Activated CD4-positive, CD25-positive, alpha-beta regulatory T cell treated with anti-CD3 and anti-CD28 coated beads, Interleukin-2, amount 50 U/mL, for 72 hours (primary cell): ENCODE measurements around the gene COX5A.

Experiments used
- DNase-seq: peaks from one replicate; pipeline ENCODE4 v3.0.0; 2021

COX5A gene

DNA sequence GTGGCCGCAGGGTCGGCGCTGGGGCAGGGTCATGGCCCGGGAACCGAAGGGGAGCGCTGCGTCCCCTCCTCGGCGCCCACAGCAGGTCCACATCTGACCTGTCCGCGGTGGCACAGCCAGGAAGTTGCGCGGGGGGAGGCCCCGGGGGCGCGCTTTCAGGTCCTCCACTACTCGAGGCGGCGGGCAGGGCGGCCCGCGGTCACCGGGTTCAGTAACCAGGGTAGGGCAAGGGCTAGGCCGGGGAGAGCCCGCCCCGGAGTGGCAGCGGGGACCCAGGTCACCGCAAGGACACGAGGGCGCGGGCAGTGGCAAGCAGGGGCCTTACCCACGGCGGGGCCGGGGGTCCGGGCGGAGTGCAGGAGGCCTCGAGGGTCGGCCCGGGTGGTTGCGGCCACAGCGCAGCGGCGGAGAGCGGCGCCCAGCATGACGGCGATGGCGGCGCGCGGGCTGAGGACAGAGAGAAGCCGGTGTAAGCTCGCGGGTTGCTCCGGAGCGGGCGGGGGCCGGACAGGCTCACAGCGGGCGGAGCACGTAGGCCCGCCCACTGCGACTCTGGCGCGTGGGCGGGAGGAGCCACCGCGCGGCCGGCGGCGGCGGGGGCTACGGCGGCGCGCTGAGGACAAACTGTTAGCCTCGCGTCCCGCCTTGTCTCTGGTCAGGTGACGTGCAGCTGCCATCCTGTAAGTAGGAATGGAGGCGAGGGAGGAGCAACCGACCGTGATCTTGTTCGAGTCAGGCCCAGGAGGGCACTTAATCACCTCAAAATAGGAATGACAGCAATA is at the start of gene COX5A:
Gene COX5A (minus strand): TSS at position 484 of the 782 bp plus-strand sequence. CDS start 59 bp downstream, at position 425.
- DNase-seq: peak; percentile 92

DNA sequence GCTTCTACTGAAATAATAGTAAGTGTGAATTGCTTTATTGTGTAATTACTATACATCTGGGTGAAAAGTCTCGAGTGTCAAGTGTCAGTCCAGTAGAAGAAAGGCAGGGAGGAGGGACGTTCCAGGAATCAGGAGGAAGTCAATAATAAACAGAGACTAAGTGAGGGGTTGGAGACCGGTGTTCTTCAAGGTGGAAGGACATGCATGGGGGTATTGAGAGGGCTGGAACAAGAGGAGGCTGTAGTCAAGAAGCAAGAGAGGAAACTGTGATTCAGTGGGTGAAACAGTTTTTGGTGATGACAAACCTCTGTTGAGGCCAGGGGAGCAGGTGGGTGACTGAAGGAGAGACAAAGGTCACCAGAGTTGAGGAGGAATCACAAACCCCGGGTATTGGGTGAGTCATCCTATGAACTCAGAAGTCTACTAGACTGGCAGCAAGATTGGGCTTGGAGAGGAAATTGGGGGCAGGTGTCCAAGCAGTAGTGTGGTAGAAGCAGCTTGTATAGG is 45.9 kb upstream of the COX5A start:
- DNase-seq: no peak

GRCh38 chr15:74982183-74982582 is 44.3 kb upstream of the COX5A start:
- no peak for DNase-seq

- DNase-seq: no peak
Measured at GRCh38 chr15:74978503-74978902, 40.6 kb upstream of the COX5A start.

- no peak for DNase-seq
Measured at GRCh38 chr15:74978077-74978476, 40.2 kb upstream of the COX5A start.

- DNase-seq: no peak
Measured at GRCh38 chr15:74977599-74977998, 39.7 kb upstream of the COX5A start.

DNA sequence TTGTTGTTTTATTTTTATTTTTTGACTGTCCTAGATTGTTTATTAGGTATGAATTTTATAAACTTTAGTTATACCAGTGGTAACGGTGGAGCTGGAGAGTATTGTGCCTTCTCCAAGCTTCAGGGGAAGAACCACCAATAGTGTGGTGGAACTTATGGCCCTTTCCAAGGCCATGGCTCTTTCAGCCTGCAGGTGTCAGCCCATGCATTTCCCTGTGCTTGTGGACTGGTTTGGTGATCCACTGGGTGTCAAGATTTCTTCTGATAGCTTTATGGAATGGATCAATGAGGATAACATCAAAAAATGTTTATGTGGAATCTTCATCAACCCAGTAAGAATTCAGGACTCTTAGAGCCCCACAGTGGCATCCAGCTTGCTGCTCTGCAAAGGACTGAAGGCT is 38.3 kb upstream of the COX5A start:
- no peak for DNase-seq

- no peak for DNase-seq
Measured at GRCh38 chr15:74967670-74968069, 29.8 kb upstream of the COX5A start.

DNA sequence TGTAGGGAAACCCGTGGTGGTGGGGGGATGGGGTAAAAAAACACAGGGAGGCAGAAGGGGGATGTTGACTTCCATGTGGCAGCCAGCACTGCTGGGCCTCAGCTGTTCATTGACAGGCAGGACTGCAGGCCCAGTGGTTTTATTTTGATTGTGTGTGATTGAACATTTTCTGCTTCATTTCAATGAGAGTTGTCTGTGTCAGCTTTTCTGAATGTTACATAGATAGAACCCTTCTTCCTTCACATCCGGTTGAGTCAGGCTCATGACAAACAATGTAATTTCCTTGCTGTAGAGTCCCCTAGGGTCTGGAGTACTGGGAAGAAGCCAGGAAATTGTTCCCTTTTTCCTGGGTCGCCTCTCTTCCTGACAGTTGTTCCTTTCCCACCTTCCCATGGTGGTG is 26.9 kb upstream of the COX5A start:
- no peak for DNase-seq

DNA sequence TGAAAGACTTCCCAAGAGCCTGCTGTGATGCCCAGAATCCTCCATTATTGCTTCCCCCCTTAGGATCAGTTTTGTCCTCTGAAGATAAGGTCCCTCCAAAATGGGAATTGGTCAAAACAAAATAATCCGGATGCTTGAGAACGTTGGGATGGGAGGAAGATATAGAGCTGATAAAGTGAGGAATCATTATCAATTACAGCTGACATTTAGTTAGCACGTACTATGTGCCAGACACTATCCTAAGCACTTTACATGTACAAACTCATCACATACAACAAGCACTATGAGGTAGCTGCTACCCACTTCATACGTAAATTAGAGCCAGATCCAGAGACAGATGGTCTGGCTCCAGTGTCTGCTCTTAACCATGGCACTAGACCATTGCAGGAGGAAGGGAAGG is 25.3 kb upstream of the COX5A start:
- DNase-seq: no peak

DNA sequence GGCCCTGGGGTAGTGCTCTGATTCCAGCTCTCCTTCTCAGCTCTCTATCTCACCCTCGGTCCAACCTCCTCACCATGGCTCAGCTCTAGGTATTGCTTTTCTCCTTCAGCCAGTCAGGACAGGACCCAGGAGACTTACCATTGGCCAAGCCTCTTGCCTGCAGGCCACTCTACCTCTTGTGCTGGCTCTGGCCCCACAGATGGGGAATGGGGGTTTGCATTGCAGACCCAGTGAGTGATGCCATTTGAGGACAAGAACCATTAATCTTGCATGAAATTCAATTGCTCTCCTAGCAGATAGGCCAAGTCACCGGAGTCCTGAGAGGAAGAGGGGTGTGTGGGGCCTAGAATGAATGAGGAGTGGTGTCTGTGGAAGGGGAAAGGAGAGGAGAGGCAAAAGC is 24.8 kb upstream of the COX5A start:
- no peak for DNase-seq

- no peak for DNase-seq
Measured at GRCh38 chr15:74962219-74962618, 24.3 kb upstream of the COX5A start.

GRCh38 chr15:74961616-74962015 is 23.7 kb upstream of the COX5A start:
- no peak for DNase-seq

DNA sequence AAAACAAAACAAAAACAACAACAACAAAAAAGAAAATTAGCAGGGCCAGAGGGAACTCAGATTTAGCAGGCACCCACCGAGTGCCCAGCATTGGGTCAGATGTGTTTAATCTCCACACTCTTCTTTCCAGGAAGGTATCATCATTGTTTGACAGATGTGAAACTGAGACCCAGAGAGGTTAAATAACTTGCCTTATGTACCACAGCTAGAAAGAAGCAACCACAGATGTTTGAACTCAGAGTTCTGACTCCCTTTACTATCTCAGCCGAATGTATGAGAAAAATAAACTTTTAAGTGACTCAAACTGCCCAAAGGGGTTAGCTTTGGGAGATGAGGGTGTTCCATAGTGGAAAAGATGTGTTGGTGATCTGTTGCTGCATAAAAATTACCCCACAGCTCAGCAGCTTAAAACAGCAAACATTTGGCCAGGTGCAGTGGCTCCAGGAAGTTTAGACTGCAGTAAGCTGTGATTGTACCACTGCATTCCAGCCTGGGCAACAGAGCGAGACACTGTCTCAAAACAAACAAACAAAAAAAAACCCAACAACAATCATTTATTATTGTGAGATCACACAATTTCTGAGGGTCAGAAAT is 23.2 kb upstream of the COX5A start:
- DNase-seq: no peak

GRCh38 chr15:74960286-74960685 is 22.4 kb upstream of the COX5A start:
- DNase-seq: no peak

- DNase-seq: no peak
Measured at GRCh38 chr15:74959586-74959939, 21.7 kb upstream of the COX5A start.

DNA sequence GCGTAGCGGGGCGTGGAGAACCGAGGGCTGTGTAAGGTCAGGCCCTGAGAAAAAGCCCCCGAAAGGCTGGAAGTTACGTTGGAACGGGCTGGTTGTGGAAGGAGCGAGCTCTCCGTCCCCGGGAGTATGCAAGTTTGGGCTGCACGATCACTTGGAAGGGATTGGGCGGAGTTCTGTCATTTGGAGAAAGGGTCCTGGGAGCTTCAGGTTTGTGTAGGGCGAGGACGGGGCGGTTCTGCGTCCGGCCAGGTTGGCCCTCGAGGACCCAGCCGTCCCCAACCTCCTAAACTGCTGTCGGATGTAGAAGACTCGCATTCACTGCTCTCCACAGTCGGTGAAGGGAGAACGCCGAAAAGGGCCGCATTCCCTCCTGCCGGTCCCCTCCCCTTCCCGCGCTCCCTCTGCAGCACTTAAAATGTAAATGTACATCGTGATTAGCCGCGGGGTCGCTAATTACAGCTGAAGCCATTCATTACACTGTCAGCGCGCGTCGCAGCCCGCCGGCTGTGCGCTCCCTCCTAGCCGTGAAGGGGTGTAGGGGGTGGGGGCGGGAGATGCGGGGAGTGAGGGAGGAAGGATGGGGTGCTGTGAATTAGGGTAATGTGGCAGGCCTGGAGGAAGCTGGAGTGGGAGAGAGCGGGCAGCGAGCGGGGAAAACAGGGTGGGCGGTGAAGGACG is 21.2 kb upstream of the COX5A start:
- no peak for DNase-seq

DNA sequence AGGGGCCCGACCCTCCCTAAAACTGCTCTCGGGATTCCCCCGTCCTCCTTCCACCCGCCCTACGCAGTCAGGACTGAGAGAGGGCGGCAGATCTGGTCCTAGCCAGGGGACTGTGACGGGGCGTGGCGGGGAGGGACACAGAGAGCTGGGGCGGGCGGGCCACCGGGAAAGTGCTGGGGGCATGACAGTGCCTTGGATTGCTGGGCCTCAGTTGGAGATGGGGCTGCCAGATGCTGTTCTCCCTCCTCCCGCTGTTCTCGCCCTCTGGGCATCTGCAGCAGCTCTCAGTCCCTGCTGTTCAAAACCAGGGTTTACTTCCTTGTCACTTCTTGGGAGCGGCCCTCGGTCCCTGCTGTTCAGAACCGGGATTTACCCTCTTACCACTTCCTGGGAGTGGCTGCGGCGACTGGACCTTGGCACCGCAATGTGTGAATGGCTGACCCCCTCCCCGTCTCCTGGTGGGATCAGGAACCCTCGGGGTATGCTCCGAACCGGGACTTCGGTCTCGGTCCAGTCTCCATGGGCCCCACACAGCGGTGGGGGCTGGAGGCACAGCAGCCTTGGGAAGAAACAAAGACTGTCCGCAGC is 20.5 kb upstream of the COX5A start:
- no peak for DNase-seq

DNA sequence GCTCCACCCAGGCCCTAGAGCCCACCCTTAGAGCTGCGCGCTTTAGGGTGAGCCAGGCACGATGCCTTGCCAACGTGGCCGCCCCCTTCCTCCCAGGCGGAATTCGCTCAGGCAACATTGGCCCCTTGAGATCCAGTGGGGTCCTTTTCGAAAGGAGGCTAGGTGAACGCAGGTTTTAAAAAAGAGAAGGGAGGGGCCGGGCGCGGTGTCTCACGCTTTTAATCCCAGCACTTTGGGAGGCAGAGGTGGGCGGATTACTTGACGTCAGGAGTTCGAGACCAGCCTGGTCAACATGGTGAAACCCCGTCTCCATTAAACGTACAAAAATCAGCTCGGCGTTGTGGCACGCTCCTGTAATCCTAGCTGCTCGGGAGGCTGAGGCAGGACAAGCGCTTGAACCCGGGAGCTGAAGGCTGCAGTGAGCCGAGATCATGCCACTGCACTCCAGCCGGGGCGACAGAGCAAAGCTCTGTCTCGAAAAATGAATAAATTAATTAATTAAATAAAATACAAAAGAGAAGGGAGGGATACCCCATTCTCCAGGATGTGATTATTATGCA is 19.7 kb upstream of the COX5A start:
- DNase-seq: no peak

DNA sequence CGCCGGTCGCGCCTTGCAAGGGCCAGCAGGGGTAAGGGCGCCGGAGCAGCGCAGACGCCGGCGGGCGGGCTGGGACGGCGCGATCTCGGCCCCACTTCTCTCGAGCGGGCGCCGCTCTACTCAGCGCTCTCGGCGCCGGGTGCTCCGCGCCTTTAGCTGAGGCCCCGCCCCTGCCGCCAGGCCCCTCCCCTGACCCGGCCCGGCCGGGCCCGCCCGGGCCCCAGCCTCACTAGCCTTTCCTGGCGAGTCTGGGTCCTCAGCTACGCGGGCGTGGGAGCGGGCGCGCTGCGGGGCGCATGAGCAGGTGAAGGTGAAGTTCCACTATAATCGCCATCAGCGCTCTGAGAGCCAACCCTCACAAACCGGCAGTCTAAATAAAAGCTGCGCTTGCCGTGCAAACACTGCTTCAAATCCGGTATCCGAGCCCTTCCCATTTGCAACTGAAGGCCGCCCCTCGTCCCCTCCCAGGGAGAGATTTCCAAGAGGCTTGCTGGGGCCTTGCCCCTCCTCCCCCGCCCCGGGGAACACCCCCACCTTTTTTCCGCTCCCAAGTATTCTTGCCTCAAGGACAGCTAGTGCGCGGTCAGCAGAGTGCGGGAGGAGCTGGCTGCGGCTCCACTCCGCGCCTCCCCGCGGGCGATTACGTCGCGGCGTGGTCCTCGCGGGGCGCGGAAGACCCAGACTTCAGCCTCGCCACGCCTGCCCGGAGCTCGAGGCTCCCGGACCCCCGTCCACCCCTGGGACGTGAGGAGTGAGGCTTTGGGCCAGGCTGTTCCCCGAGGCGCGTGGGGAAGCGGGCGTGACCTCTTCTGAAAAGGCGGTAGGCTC is 19.0 kb upstream of the COX5A start, which contains the start of gene RPP25:
Gene RPP25 (minus strand): TSS at position 125 of the 828 bp plus-strand sequence. CDS start 189 bp downstream, outside the sequence.
- DNase-seq: peak; percentile 72

DNA sequence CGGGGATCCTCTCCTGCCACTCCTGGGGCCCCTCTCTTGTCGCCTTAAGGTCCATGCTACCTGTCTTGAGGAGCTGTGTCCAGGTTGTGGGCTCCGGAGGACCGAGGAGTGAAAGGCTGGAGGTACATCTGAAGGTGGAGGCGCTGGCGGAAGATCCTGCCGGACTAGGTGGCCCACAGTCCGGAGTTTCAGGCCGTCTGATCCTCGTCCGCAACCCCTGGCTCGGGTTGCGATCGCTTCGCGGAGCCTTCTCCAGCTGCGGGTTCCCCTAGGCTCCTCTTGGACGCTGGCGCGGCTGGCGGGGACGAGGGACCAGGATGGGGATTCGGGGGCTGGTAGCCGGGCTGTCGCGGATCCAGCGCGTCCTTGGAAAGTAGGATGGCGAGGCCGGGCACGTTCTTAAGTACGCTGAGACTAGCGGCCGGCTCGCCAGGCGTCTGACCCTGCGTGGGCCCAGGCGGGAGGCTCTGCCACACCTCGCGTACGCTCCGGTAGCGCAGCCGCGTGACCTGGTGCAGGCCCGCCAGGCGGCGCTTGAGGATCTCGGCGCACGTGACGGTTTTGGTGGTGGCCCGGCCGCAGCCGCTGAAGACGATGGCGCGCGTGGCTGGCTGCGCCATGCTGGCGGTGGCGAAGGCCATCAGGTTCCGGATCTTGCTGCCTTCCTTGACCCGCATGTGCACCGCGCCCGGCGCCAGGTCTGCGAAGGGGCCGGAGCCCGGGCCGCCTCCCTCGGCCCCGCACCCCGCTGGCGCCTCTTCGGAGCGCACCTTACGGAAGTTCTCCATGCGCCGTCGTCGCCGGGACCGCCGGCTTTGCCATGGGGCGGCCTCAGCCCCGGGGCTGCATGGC is 18.1 kb upstream of the COX5A start:
- peak; percentile 64 for DNase-seq
